GM21825 (cell line): ENCODE results near the gene NEDD4.
"Not testable (repeated sequence)": the region's sequence is repeated elsewhere in the genome, so short reads cannot be mapped to it uniquely, and the experiment has no call there.

Experiments
- ATAC-seq: cut with Tn5 transposase; IDR thresholded peaks from one replicate; pipeline ENCODE4 v1.9.1; 2021; ENCODE audit warnings: mild to moderate bottlenecking, moderate library complexity; ENCODE audit not compliant: unreplicated experiment

NEDD4 gene

DNA sequence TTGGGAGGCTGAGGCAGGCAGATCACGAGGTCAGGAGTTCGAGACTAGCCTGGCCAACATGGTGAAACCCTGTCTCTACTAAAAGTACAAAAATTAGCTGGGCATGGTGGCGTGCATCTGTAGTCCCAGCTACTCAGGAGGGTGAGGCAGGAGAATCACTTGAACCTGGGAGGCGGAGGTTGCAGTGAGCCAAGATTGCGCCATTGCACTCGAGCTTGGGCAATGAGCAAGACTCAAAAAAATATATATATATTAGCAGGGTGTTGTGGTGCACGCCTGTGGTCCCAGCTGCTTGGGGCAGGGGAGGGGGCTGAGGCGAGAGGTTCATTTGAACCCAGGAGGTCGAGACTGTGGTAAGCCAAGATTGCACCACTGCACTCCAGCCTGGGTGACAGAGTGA, 207.8 kb downstream of the NEDD4 start:
- not testable (repeated sequence) for ATAC-seq

- no peak for ATAC-seq
Measured at GRCh38 chr15:55784286-55784685, 209.1 kb downstream of the NEDD4 start.

- no peak for ATAC-seq
Measured at GRCh38 chr15:55782901-55783300, 210.5 kb downstream of the NEDD4 start.

DNA sequence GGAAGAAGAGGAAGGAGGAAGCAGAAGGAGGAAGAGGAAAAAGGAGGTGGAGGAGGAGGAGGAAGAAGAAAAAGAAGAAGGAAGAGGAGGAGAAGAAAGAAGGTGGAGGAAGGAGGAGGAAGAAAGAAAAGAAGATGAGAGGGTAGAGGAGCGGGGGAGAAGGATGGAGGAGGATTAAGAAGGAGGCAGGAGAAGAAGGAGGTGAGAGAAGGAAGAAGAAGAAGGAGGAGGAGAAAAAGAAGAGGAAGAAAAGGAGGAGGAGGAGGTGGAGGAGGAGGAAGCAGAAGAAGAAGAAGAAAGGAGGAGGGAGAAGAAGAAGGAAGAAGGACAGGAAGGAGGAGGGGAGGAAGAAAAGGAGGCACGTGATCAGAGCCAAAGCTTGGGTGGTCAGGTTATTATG, 213.1 kb downstream of the NEDD4 start:
- no peak for ATAC-seq

DNA sequence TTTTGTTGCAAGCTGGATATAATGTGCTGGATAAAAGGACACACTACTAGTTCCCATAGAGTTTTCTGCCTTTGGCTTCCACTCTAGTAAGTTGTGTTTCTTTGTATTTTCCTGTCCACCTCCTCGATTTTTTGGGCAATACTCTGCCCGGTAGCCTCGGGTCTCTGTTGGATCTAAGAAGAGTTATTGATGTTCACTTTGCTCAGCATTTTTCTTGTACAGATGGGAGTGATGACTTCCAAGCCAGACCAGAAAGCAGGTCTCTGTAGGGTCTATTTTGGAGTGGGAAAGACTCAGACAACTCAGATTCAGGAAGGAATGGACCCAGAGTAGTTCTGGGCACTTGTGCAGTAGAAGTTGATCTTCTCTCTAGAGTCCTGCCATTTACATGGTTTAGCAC, 214.5 kb downstream of the NEDD4 start:
- ATAC-seq = no peak
